ENCODE data around the gene CCDC187.

Gene CCDC187

GRCh38 chr9:136300016-136300545 is 3.8 kb downstream of the CCDC187 start:
- Histone ChIP-seq H3K36me3 (ENCODE audit: control insufficient read depth in 2 of 2, insufficient read depth in 2 of 2, low read length in 2 of 2) (no peaks in the 10 kb centered on the region), H3K9me3 (ENCODE audit: control insufficient read depth in 2 of 2, low read length in 2 of 2) (no peaks in the 10 kb centered on the region), H3K27ac (ENCODE audit: low read depth in 2 of 2, low read length in 2 of 2) (no peak overlapping the region), H3K4me1 (ENCODE audit: control insufficient read depth in 2 of 2, insufficient read depth in 2 of 2, low read length in 2 of 2) (peaks cover 7 to 10% of the 10 kb centered on the region in 2 donors), H3K9ac (ENCODE audit: low read depth in 1 of 2, low read length in 2 of 2) (no peak overlapping the region), H3K4me3 (ENCODE audit: low read length in 2 of 2) (no peak overlapping the region), H3K27me3 (ENCODE audit: control insufficient read depth in 2 of 2, insufficient read depth in 2 of 2, low read length in 2 of 2) (peaks cover 0 to 2% of the 10 kb centered on the region in 2 donors)

GRCh38 chr9:136299541-136299940 is 4.4 kb downstream of the CCDC187 start:
- H3K9me3 ChIP-seq (ENCODE audit: control insufficient read depth in 2 of 2, low read length in 2 of 2), result no peaks in the 10 kb centered on the region
- no peak overlapping the region for H3K27ac ChIP-seq (ENCODE audit: low read depth in 2 of 2, low read length in 2 of 2)
- peaks cover 7 to 10% of the 10 kb centered on the region in 2 donors for H3K4me1 ChIP-seq (ENCODE audit: control insufficient read depth in 2 of 2, insufficient read depth in 2 of 2, low read length in 2 of 2)
- H3K27me3 ChIP-seq (ENCODE audit: control insufficient read depth in 2 of 2, insufficient read depth in 2 of 2, low read length in 2 of 2), result no peaks in the 10 kb centered on the region
- H3K9ac ChIP-seq (ENCODE audit: low read depth in 1 of 2, low read length in 2 of 2), result no peak overlapping the region
- no peaks in the 10 kb centered on the region for H3K36me3 ChIP-seq (ENCODE audit: control insufficient read depth in 2 of 2, insufficient read depth in 2 of 2, low read length in 2 of 2)
- H3K4me3 ChIP-seq (ENCODE audit: low read length in 2 of 2), result no peak overlapping the region

GRCh38 chr9:136299116-136299515 is 4.8 kb downstream of the CCDC187 start:
- Histone ChIP-seq H3K4me1 (ENCODE audit: control insufficient read depth in 2 of 2, insufficient read depth in 2 of 2, low read length in 2 of 2) (peaks cover 7 to 10% of the 10 kb centered on the region in 2 donors), H3K9me3 (ENCODE audit: control insufficient read depth in 2 of 2, low read length in 2 of 2) (no peaks in the 10 kb centered on the region), H3K27me3 (ENCODE audit: control insufficient read depth in 2 of 2, insufficient read depth in 2 of 2, low read length in 2 of 2) (no peaks in the 10 kb centered on the region), H3K36me3 (ENCODE audit: control insufficient read depth in 2 of 2, insufficient read depth in 2 of 2, low read length in 2 of 2) (no peaks in the 10 kb centered on the region), H3K9ac (ENCODE audit: low read depth in 1 of 2, low read length in 2 of 2) (no peak overlapping the region), H3K27ac (ENCODE audit: low read depth in 2 of 2, low read length in 2 of 2) (no peak overlapping the region), H3K4me3 (ENCODE audit: low read length in 2 of 2) (no peak overlapping the region)

GRCh38 chr9:136297766-136298735 is 5.8 kb downstream of the CCDC187 start:
- H3K4me3 ChIP-seq (ENCODE audit: low read length in 2 of 2), result no peak overlapping the region
- no peak overlapping the region for H3K9ac ChIP-seq (ENCODE audit: low read depth in 1 of 2, low read length in 2 of 2)
- no peaks in the 10 kb centered on the region for H3K9me3 ChIP-seq (ENCODE audit: control insufficient read depth in 2 of 2, low read length in 2 of 2)
- H3K27ac ChIP-seq (ENCODE audit: low read depth in 2 of 2, low read length in 2 of 2), result peak overlapping the region in 1 of 2 donors; percentile 23
- no peaks in the 10 kb centered on the region for H3K36me3 ChIP-seq (ENCODE audit: control insufficient read depth in 2 of 2, insufficient read depth in 2 of 2, low read length in 2 of 2)
- H3K4me1 ChIP-seq (ENCODE audit: control insufficient read depth in 2 of 2, insufficient read depth in 2 of 2, low read length in 2 of 2), result peaks cover 7 to 10% of the 10 kb centered on the region in 2 donors
- H3K27me3 ChIP-seq (ENCODE audit: control insufficient read depth in 2 of 2, insufficient read depth in 2 of 2, low read length in 2 of 2), result no peaks in the 10 kb centered on the region

- no peak overlapping the region for H3K9ac ChIP-seq (ENCODE audit: low read depth in 1 of 2, low read length in 2 of 2)
- H3K27me3 ChIP-seq (ENCODE audit: control insufficient read depth in 2 of 2, insufficient read depth in 2 of 2, low read length in 2 of 2), result no peaks in the 10 kb centered on the region
- H3K4me1 ChIP-seq (ENCODE audit: control insufficient read depth in 2 of 2, insufficient read depth in 2 of 2, low read length in 2 of 2), result peaks cover 7 to 10% of the 10 kb centered on the region in 2 donors
- H3K36me3 ChIP-seq (ENCODE audit: control insufficient read depth in 2 of 2, insufficient read depth in 2 of 2, low read length in 2 of 2), result no peaks in the 10 kb centered on the region
- H3K4me3 ChIP-seq (ENCODE audit: low read length in 2 of 2), result peak overlapping the region; percentile 47 to 64
- peak overlapping the region in 1 of 2 donors; percentile 56 for H3K27ac ChIP-seq (ENCODE audit: low read depth in 2 of 2, low read length in 2 of 2)
- no peaks in the 10 kb centered on the region for H3K9me3 ChIP-seq (ENCODE audit: control insufficient read depth in 2 of 2, low read length in 2 of 2)
Measured at GRCh38 chr9:136297016-136297691, 6.7 kb downstream of the CCDC187 start.

- Histone ChIP-seq H3K36me3 (ENCODE audit: control insufficient read depth in 2 of 2, insufficient read depth in 2 of 2, low read length in 2 of 2) (no peaks in the 10 kb centered on the region), H3K9me3 (ENCODE audit: control insufficient read depth in 2 of 2, low read length in 2 of 2) (no peaks in the 10 kb centered on the region), H3K27me3 (ENCODE audit: control insufficient read depth in 2 of 2, insufficient read depth in 2 of 2, low read length in 2 of 2) (no peaks in the 10 kb centered on the region), H3K4me3 (ENCODE audit: low read length in 2 of 2) (peak overlapping the region; percentile 47 to 64), H3K27ac (ENCODE audit: low read depth in 2 of 2, low read length in 2 of 2) (peak overlapping the region in 1 of 2 donors; percentile 56), H3K4me1 (ENCODE audit: control insufficient read depth in 2 of 2, insufficient read depth in 2 of 2, low read length in 2 of 2) (peaks cover 7 to 10% of the 10 kb centered on the region in 2 donors), H3K9ac (ENCODE audit: low read depth in 1 of 2, low read length in 2 of 2) (no peak overlapping the region)
Measured at GRCh38 chr9:136296434-136297015, 7.4 kb downstream of the CCDC187 start.

GRCh38 chr9:136295542-136296433 is 8.1 kb downstream of the CCDC187 start:
- no peak overlapping the region for H3K4me3 ChIP-seq (ENCODE audit: low read length in 2 of 2)
- peaks cover 7 to 10% of the 10 kb centered on the region in 2 donors for H3K4me1 ChIP-seq (ENCODE audit: control insufficient read depth in 2 of 2, insufficient read depth in 2 of 2, low read length in 2 of 2)
- no peaks in the 10 kb centered on the region for H3K27me3 ChIP-seq (ENCODE audit: control insufficient read depth in 2 of 2, insufficient read depth in 2 of 2, low read length in 2 of 2)
- no peak overlapping the region for H3K9ac ChIP-seq (ENCODE audit: low read depth in 1 of 2, low read length in 2 of 2)
- H3K36me3 ChIP-seq (ENCODE audit: control insufficient read depth in 2 of 2, insufficient read depth in 2 of 2, low read length in 2 of 2), result no peaks in the 10 kb centered on the region
- H3K27ac ChIP-seq (ENCODE audit: low read depth in 2 of 2, low read length in 2 of 2), result no peak overlapping the region
- no peaks in the 10 kb centered on the region for H3K9me3 ChIP-seq (ENCODE audit: control insufficient read depth in 2 of 2, low read length in 2 of 2)

GRCh38 chr9:136295055-136295454 is 8.8 kb downstream of the CCDC187 start:
- Histone ChIP-seq H3K27me3 (ENCODE audit: control insufficient read depth in 2 of 2, insufficient read depth in 2 of 2, low read length in 2 of 2) (no peaks in the 10 kb centered on the region), H3K4me3 (ENCODE audit: low read length in 2 of 2) (no peak overlapping the region), H3K36me3 (ENCODE audit: control insufficient read depth in 2 of 2, insufficient read depth in 2 of 2, low read length in 2 of 2) (no peaks in the 10 kb centered on the region), H3K27ac (ENCODE audit: low read depth in 2 of 2, low read length in 2 of 2) (no peak overlapping the region), H3K4me1 (ENCODE audit: control insufficient read depth in 2 of 2, insufficient read depth in 2 of 2, low read length in 2 of 2) (peaks cover 7 to 10% of the 10 kb centered on the region in 2 donors), H3K9ac (ENCODE audit: low read depth in 1 of 2, low read length in 2 of 2) (no peak overlapping the region), H3K9me3 (ENCODE audit: control insufficient read depth in 2 of 2, low read length in 2 of 2) (no peaks in the 10 kb centered on the region)

- Histone ChIP-seq H3K36me3 (ENCODE audit: control insufficient read depth in 2 of 2, insufficient read depth in 2 of 2, low read length in 2 of 2) (no peaks in the 10 kb centered on the region), H3K27me3 (ENCODE audit: control insufficient read depth in 2 of 2, insufficient read depth in 2 of 2, low read length in 2 of 2) (no peaks in the 10 kb centered on the region), H3K9me3 (ENCODE audit: control insufficient read depth in 2 of 2, low read length in 2 of 2) (no peaks in the 10 kb centered on the region), H3K4me1 (ENCODE audit: control insufficient read depth in 2 of 2, insufficient read depth in 2 of 2, low read length in 2 of 2) (peaks cover 7 to 10% of the 10 kb centered on the region in 2 donors), H3K27ac (ENCODE audit: low read depth in 2 of 2, low read length in 2 of 2) (no peak overlapping the region), H3K9ac (ENCODE audit: low read depth in 1 of 2, low read length in 2 of 2) (no peak overlapping the region), H3K4me3 (ENCODE audit: low read length in 2 of 2) (no peak overlapping the region)
Measured at GRCh38 chr9:136294437-136294836, 9.5 kb downstream of the CCDC187 start.
